K562 (cell line): ENCODE data around the gene TRAPPC5. TPM values are rescaled to one million over a fixed set of nuclear protein-coding genes. Genes with fewer than 3 reads are reported as not detected.

Source experiments
- CTBP1 ChIP-seq: fragments of 450-650 bp; IDR thresholded peaks from 2 replicates; pipeline ENCODE4 v1.6.1; 2016; ENCODE audit warnings: borderline replicate concordance
- EHMT2 ChIP-seq: fragments of 450-650 bp; IDR thresholded peaks from 2 replicates; pipeline ENCODE4 v1.6.1; 2018; ENCODE audit warnings: antibody characterized with exemption
- FOSL1 ChIP-seq: fragments of 200-800 bp; sonication (Bioruptor generic); conservative IDR thresholded peaks from 2 replicates; pipeline ENCODE4 v1.6.1; 2016; ENCODE audit warnings: missing genetic modification characterization, missing compliant biosample characterization
- FOXP1 ChIP-seq: sonication (generic); formaldehyde crosslinking; IDR thresholded peaks from 2 replicates; pipeline ENCODE4 v1.8.0; 2022; ENCODE audit warnings: mild to moderate bottlenecking, missing genetic modification reagents
- KAT7 ChIP-seq: sonication (generic); formaldehyde crosslinking; IDR thresholded peaks from 2 replicates; pipeline ENCODE4 v1.8.0; 2022; ENCODE audit warnings: missing genetic modification reagents, mild to moderate bottlenecking, borderline replicate concordance
- KDM5B ChIP-seq: fragments of 200-600 bp; sonication (generic); IDR thresholded peaks from 2 replicates; pipeline ENCODE4 v1.6.1; 2012; ENCODE audit warnings: low read depth, mild to moderate bottlenecking, moderate library complexity, low read length, control low read depth, inconsistent platforms; ENCODE audit not compliant: insufficient replicate concordance
- MAZ ChIP-seq, 2 experiments: fragments of 450-650 bp in 1 of 2; sonication (generic) in 1 of 2; formaldehyde crosslinking; IDR thresholded peaks in 1 of 2; conservative IDR thresholded peaks in 1 of 2; 2 replicates each; pipeline versions ENCODE4 v1.4.0 to v1.5.0; 2020; ENCODE audit warnings: mild to moderate bottlenecking in 1 of 2, missing genetic modification reagents in 1 of 2
- PCBP1 ChIP-seq: fragments of 200-400 bp; formaldehyde crosslinking; IDR thresholded peaks from 2 replicates; pipeline ENCODE4 v1.6.1; 2018; ENCODE audit warnings: mild to moderate bottlenecking, low read depth, low read length; ENCODE audit not compliant: poor library complexity, severe bottlenecking
- PCBP2 ChIP-seq: fragments of 200-400 bp; formaldehyde crosslinking; IDR thresholded peaks from 2 replicates; pipeline ENCODE4 v1.6.1; 2018; ENCODE audit warnings: low read length, low read depth, mild to moderate bottlenecking, moderate library complexity; ENCODE audit not compliant: poor library complexity, severe bottlenecking
- POLR3A ChIP-seq: IDR thresholded peaks from 2 replicates; pipeline ENCODE4 v1.6.1; 2011; ENCODE audit warnings: borderline replicate concordance, mild to moderate bottlenecking, moderate library complexity; ENCODE audit not compliant: insufficient read length, insufficient read depth; ENCODE audit errors: extremely low read depth
- PTRF ChIP-seq: fragments of 450-650 bp; IDR thresholded peaks from 2 replicates; pipeline ENCODE4 v1.6.1; 2016; ENCODE audit warnings: mild to moderate bottlenecking, missing genetic modification characterization, missing compliant biosample characterization
- RAD21 ChIP-seq, 2 experiments: fragments of 250-450 bp in 1 of 2; fragments of 450-650 bp in 1 of 2; sonication (Bioruptor Pico) in 1 of 2; formaldehyde crosslinking in 1 of 2; IDR thresholded peaks in 1 of 2; conservative IDR thresholded peaks in 1 of 2; 2 replicates each; pipeline versions ENCODE4 v1.4.0 to v1.8.0; 2020 to 2022; ENCODE audit warnings: mild to moderate bottlenecking in 2 of 2, moderate library complexity in 1 of 2
- SETDB1 ChIP-seq: IDR thresholded peaks from one replicate; pipeline ENCODE4 v1.6.1; 2012; ENCODE audit warnings: low read length, control low read depth, inconsistent platforms
- SMAD1 ChIP-seq: fragments of 150-350 bp; IDR thresholded peaks from 2 replicates; pipeline ENCODE4 v1.6.1; 2014; ENCODE audit warnings: low read length, low read depth; ENCODE audit not compliant: partially characterized antibody
- ZNF165 ChIP-seq: fragments of 250-450 bp; sonication (Bioruptor Pico); IDR thresholded peaks from 2 replicates; pipeline ENCODE4 v1.4.0; 2020; ENCODE audit warnings: borderline replicate concordance
- ZNF707 ChIP-seq: fragments of 250-450 bp; sonication (Bioruptor Pico); conservative IDR thresholded peaks from 2 replicates; pipeline ENCODE4 v1.8.0; 2022; ENCODE audit warnings: inconsistent platforms, mild to moderate bottlenecking, moderate library complexity
- ZNF75A ChIP-seq: fragments of 450-650 bp; formaldehyde crosslinking; IDR thresholded peaks from 2 replicates; pipeline ENCODE4 v1.4.0; 2020; ENCODE audit warnings: mild to moderate bottlenecking
- ZNF77 ChIP-seq: fragments of 250-450 bp; sonication (Bioruptor Pico); IDR thresholded peaks from 2 replicates; pipeline ENCODE4 v1.5.0; 2020
- polyA plus RNA-seq, 8 experiments: library from polyadenylated mRNA; depleted of rRNA in 4 of 8; stranded (reverse) in 5 of 8; unstranded in 3 of 8; fragments of >200 nt; fragmentation: Nextera tagmentation in 2 of 8; fragmentation: Illumina TruSeq in 1 of 8; extraction: Ambion mirVana in 2 of 8; extraction: Trizol in 1 of 8; gene quantifications; 2 replicates each; pipeline versions ENCODE4 v1.2.1 to v1.2.3, GENCODE V29; 2011 to 2014; ENCODE audit warnings: inconsistent platforms in 1 of 8, missing spikeins in 1 of 8
- total RNA-seq, 7 experiments: library from RNA; depleted of rRNA in 6 of 7; stranded (reverse); fragments of >200 nt in 6 of 7; fragmentation: Illumina TruSeq in 2 of 7; extraction: Trizol in 2 of 7; gene quantifications; 2 replicates each; pipeline versions ENCODE4 v1.2.1 to v1.2.3, GENCODE V29; 2011 to 2021; ENCODE audit warnings: low replicate concordance in 1 of 7
- TF ChIP-seq, protein P1 (sequence below), 2 experiments: IDR thresholded peaks in 1 of 2; conservative IDR thresholded peaks in 1 of 2; 2 replicates each; pipeline ENCODE4 v1.6.1; 2016; ENCODE audit warnings: low read depth in 2 of 2, mild to moderate bottlenecking in 1 of 2, missing compliant biosample characterization in 1 of 2, missing genetic modification characterization in 1 of 2, moderate library complexity in 1 of 2
- TF ChIP-seq, protein P2 (sequence below): sonication (generic); formaldehyde crosslinking; IDR thresholded peaks from 2 replicates; pipeline ENCODE4 v1.8.1; 2022; ENCODE audit warnings: missing genetic modification reagents
- TF ChIP-seq, protein P3 (sequence below): sonication (generic); formaldehyde crosslinking; IDR thresholded peaks from 2 replicates; pipeline ENCODE4 v1.9.0; 2022; ENCODE audit warnings: mild to moderate bottlenecking, missing genetic modification reagents

The TRAPPC5 gene
- total and polyA plus RNA-seq, 9 of the 15 experiments (the other 6 are each of a cell fraction or from before 2014, with no cell fraction given), result 2.0 to 76.9 (median 29.3) TPM

DNA sequence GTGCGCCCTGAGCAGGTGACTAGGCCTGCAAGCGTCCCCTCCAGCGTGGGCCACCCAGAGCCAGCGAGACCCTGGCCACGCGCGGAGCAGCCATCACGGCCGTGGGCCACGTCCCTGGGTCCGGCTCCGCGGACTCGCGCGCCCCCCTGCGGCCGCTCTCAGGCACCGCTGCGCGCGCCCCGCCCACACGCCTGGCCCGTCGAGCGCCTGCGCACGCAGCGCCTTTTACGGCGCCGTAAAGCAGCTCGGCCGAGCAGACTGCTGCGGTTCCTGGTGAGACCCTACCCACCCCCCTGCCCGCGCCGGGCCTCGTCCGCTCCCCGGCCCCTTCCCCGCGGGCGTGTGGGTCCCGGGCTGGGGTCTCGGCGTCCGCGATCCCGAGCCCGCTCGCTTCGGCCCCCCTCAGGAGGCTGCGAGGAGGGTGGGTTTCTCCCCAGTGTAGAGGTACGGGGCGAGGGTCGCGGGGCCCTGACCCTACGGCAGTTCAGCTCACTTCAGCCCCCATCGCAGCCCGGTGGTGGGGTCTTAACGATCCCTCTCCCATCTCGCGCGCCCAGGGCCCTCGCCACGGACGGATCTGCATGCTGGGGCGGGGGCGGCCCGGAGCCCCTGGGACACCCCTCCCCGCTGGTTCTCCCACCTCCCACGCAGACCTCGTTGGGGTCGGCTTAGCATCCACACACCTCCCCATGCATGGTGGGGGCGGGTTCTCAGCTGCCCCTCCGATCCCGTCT lies at the start of gene TRAPPC5 (continued):
- no peak for TF ChIP-seq ZNF707 (CRISPR knock-in tag)
- no peak for TF ChIP-seq SMAD1
- peak; percentile 80 for TF ChIP-seq FOXP1 (CRISPR knock-in tag)
- TF ChIP-seq PTRF, result no peak
- no peak for TF ChIP-seq ZNF77 (CRISPR knock-in tag)
- no peak for TF ChIP-seq PCBP2
- peak; percentile 97 to 98 for TF ChIP-seq RAD21 (CRISPR knock-in tag; conservative IDR thresholded peaks at IDR 0.05 in 1 of 2, IDR thresholded peaks at IDR 0.05 in 1 of 2)
- TF ChIP-seq CTBP1, result peak; percentile 79; the same call in 1 of the 2 replicates
- peak; percentile 52 to 79 for TF ChIP-seq MAZ (CRISPR knock-in tag; conservative IDR thresholded peaks at IDR 0.05 in 1 of 2, IDR thresholded peaks at IDR 0.05 in 1 of 2)
- no peak for TF ChIP-seq FOSL1 (tag)
- TF ChIP-seq, protein P1, sequence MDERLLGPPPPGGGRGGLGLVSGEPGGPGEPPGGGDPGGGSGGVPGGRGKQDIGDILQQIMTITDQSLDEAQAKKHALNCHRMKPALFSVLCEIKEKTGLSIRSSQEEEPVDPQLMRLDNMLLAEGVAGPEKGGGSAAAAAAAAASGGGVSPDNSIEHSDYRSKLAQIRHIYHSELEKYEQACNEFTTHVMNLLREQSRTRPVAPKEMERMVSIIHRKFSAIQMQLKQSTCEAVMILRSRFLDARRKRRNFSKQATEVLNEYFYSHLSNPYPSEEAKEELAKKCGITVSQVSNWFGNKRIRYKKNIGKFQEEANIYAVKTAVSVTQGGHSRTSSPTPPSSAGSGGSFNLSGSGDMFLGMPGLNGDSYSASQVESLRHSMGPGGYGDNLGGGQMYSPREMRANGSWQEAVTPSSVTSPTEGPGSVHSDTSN (CRISPR knock-in tag; IDR thresholded peaks at IDR 0.05; ENCODE audit: low read depth), result no peak
- TF ChIP-seq, protein P1 (tag; conservative IDR thresholded peaks at IDR 0.05; ENCODE audit: low read depth), result no peak
- TF ChIP-seq, protein P2, sequence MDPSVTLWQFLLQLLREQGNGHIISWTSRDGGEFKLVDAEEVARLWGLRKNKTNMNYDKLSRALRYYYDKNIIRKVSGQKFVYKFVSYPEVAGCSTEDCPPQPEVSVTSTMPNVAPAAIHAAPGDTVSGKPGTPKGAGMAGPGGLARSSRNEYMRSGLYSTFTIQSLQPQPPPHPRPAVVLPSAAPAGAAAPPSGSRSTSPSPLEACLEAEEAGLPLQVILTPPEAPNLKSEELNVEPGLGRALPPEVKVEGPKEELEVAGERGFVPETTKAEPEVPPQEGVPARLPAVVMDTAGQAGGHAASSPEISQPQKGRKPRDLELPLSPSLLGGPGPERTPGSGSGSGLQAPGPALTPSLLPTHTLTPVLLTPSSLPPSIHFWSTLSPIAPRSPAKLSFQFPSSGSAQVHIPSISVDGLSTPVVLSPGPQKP (CRISPR knock-in tag), result no peak
- no peak for TF ChIP-seq KAT7 (CRISPR knock-in tag)
- TF ChIP-seq ZNF165 (CRISPR knock-in tag), result no peak
- TF ChIP-seq, protein P3, sequence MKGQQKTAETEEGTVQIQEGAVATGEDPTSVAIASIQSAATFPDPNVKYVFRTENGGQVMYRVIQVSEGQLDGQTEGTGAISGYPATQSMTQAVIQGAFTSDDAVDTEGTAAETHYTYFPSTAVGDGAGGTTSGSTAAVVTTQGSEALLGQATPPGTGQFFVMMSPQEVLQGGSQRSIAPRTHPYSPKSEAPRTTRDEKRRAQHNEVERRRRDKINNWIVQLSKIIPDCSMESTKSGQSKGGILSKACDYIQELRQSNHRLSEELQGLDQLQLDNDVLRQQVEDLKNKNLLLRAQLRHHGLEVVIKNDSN, result no peak
- peak; percentile 73 for TF ChIP-seq PCBP1
- TF ChIP-seq KDM5B, result peak; percentile 54
- no peak for TF ChIP-seq POLR3A
- TF ChIP-seq EHMT2, result no peak
- no peak for TF ChIP-seq SETDB1
- TF ChIP-seq ZNF75A (CRISPR knock-in tag), result no peak
